ENCODE measurements around the gene JSRP1.

DNA sequence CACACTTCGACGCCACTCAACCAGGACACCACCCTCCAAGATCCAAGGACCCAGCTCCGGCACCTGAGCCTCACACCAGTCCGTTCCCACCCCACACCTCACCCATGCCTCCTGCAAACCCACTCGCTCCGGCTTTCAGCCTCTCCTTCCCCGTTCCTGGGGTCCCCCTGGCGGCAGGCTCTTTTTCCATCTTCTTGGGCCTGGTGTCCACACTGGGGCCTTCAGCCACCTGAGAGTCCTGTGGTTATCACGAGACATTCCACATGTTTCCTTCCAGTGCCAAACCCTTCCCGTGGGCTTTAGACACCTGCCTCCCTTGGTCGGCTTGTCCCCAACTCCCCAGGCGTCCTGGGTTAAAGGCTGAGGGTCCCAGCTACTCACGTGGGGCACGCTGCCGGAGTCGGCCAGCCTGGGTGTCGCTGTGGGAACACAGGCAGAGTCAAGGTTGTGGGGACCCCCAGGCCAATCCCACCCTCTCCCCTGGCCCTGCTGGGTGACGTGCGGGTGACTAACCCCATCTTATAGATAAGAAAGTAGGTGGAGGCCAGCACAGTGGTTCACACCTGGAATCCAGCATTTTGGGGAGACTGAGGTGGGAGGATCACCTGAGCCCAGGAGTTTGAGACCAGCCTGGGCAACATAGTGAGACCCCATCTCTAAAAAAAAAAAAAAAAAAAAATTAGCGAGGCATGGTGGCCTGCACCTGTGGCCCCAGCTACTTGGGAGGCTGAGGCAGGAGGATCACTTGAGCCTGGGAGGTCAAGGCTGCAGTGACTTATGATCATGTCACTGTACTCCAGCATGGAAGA lies 1.9 kb downstream of the JSRP1 start:
- TF ChIP-seq, protein P1, sequence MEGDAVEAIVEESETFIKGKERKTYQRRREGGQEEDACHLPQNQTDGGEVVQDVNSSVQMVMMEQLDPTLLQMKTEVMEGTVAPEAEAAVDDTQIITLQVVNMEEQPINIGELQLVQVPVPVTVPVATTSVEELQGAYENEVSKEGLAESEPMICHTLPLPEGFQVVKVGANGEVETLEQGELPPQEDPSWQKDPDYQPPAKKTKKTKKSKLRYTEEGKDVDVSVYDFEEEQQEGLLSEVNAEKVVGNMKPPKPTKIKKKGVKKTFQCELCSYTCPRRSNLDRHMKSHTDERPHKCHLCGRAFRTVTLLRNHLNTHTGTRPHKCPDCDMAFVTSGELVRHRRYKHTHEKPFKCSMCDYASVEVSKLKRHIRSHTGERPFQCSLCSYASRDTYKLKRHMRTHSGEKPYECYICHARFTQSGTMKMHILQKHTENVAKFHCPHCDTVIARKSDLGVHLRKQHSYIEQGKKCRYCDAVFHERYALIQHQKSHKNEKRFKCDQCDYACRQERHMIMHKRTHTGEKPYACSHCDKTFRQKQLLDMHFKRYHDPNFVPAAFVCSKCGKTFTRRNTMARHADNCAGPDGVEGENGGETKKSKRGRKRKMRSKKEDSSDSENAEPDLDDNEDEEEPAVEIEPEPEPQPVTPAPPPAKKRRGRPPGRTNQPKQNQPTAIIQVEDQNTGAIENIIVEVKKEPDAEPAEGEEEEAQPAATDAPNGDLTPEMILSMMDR (IDR thresholded peaks at IDR 0.05), result peak in 3 of 4 donors; percentile 11 to 29 (median 14)
- TF ChIP-seq POLR2A (IDR thresholded peaks at IDR 0.05), result no peak
